Endothelial cell of umbilical vein (primary cell): Measurements from ENCODE around the gene MMP11.

Experiments used
- CTCF ChIP-seq, 2 donors: IDR thresholded peaks; 1 replicate in 1 of 2; 2 replicates in 1 of 2; pipeline ENCODE4 v1.5.1; 2011; ENCODE audit warnings: low read length in 2 of 2, mild to moderate bottlenecking in 2 of 2, moderate library complexity in 2 of 2, control low read depth in 1 of 2, inconsistent platforms in 1 of 2, low read depth in 1 of 2; ENCODE audit not compliant: insufficient read depth in 1 of 2; ENCODE audit errors: extremely low read depth in 1 of 2
- EZH2 ChIP-seq: IDR thresholded peaks from 2 replicates; pipeline ENCODE4 v1.6.1; 2012; ENCODE audit warnings: borderline replicate concordance, low read depth, mild to moderate bottlenecking, moderate library complexity, low read length, inconsistent platforms; ENCODE audit not compliant: severe bottlenecking
- FOS ChIP-seq: IDR thresholded peaks from 2 replicates; pipeline ENCODE4 v1.6.1; 2011; ENCODE audit warnings: mild to moderate bottlenecking, low read length, moderate library complexity, borderline replicate concordance; ENCODE audit not compliant: insufficient read depth
- GATA2 ChIP-seq: IDR thresholded peaks from 2 replicates; pipeline ENCODE4 v1.7.0; 2011; ENCODE audit warnings: low read depth, mild to moderate bottlenecking, moderate library complexity, mixed read lengths, low read length; ENCODE audit not compliant: insufficient read length, insufficient read depth
- JUN ChIP-seq: IDR thresholded peaks from 2 replicates; pipeline ENCODE4 v1.6.1; 2011; ENCODE audit warnings: borderline replicate concordance, low read depth; ENCODE audit not compliant: insufficient read length, insufficient read depth
- MAX ChIP-seq: IDR thresholded peaks from 2 replicates; pipeline ENCODE4 v1.6.1; 2011; ENCODE audit not compliant: insufficient read depth, insufficient read length
- MYC ChIP-seq: IDR thresholded peaks from one replicate; pipeline ENCODE4 v1.6.1; 2011; ENCODE audit warnings: mild to moderate bottlenecking, low read depth, low read length
- POLR2A ChIP-seq: IDR thresholded peaks from 2 replicates; pipeline ENCODE4 v1.6.1; 2012; ENCODE audit warnings: low read depth, mild to moderate bottlenecking, control low read depth, low read length
- POLR2AphosphoS5 ChIP-seq: IDR thresholded peaks from 2 replicates; pipeline ENCODE4 v1.6.1; 2012; ENCODE audit warnings: low read depth, mild to moderate bottlenecking, control low read depth, low read length, moderate library complexity; ENCODE audit not compliant: insufficient read depth

DNA sequence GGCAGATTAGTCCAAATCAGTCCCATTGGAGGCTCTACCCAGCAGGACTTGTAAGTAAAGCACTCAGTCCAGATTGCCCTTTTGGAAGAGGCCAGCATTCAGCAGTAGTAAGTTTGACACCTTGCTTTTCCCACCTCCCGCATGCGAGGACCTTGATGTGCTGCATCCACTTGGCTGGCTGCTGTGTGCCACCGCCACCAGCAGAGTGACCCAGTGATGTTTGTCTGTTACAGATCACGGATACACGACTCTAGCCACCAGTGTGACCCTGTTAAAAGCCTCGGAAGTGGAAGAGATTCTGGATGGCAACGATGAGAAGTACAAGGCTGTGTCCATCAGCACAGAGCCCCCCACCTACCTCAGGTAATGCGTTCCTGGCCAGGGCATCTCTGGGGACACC, 20.7 kb downstream of the MMP11 start:
- TF ChIP-seq CTCF (IDR thresholded peaks at IDR 0.05; ENCODE audit: extremely low read depth in 1 of 2, insufficient read depth in 1 of 2, low read depth in 1 of 2, low read length in 2 of 2) (no peak), POLR2A (no peak), POLR2AphosphoS5 (no peak), EZH2 (no peak), JUN (no peak), MYC (no peak), FOS (no peak), GATA2 (no peak), MAX (no peak)
